ENCODE measurements around the gene KIAA1217. TPM values are rescaled to one million over a fixed set of nuclear protein-coding genes. Genes with fewer than 3 reads are reported as not detected.

The KIAA1217 gene
- total RNA-seq, 1 experiment from 2014 or later, result 7.8 TPM

- ATAC-seq (no peak), DNase-seq (ENCODE audit: low read depth, low spot score) (no peak)
- Histone ChIP-seq H3K9me3 (ENCODE audit: control insufficient read depth in 1 of 2, insufficient read depth in 1 of 2, low read depth in 1 of 2, low read length in 2 of 2) (no peaks in the 10 kb centered on the region), H4K20me1 (ENCODE audit: insufficient read depth) (no peaks in the 10 kb centered on the region), H3K9me2 (ENCODE audit: insufficient read depth) (no peaks in the 10 kb centered on the region; the same call in 1 of the 2 replicates), H3K79me2 (ENCODE audit: insufficient read depth, low read length) (no peaks in the 10 kb centered on the region), H3K4me1 (ENCODE audit: control insufficient read depth in 1 of 2, insufficient read depth in 2 of 2, low read length in 2 of 2) (0 out of 4 replicates have a peak, but pooled peaks cover 0 to 5% of the 10 kb centered on the region in 2 experiments), H3K4me2 (ENCODE audit: low read length) (no peak overlapping the region), H3K9ac (ENCODE audit: low read length) (no peak overlapping the region), H3K36me3 (ENCODE audit: control insufficient read depth in 1 of 2, insufficient read depth in 2 of 2, low read length in 2 of 2) (no peaks in the 10 kb centered on the region), H2AFZ (ENCODE audit: low read depth, low read length, poor library complexity, severe bottlenecking) (no peak overlapping the region), H3K27me3 (ENCODE audit: insufficient read depth, low read length) (peaks cover 43% of the 10 kb centered on the region), H3K27ac (ENCODE audit: low read depth, low read length) (no peak overlapping the region), H3K4me3 (replicated peaks in 1 of 2; ENCODE audit: low read depth in 1 of 2, low read length in 2 of 2) (no peak overlapping the region)
- ChIA-PET POLR2A (no interaction called here), CTCF (no interaction called here), RAD21 (ENCODE audit: low non-redundant PET in 1 of 2, low total read pairs in 2 of 2, uncharacterized antibody in 2 of 2, unreplicated experiment in 2 of 2) (no interaction called here)
- intact Hi-C loops (cut with micrococcal nuclease), result no loop called here
- no TSS peak for BruUV-seq (replicated peaks)
- no peak for TF ChIP-seq ELF1 (IDR thresholded peaks at IDR 0.05; ENCODE audit: borderline replicate concordance, low read depth)
- TF ChIP-seq, protein P1, sequence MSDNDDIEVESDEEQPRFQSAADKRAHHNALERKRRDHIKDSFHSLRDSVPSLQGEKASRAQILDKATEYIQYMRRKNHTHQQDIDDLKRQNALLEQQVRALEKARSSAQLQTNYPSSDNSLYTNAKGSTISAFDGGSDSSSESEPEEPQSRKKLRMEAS (IDR thresholded peaks at IDR 0.05), result no peak
- TF ChIP-seq JUND (IDR thresholded peaks at IDR 0.05), result no peak
- no peak for TF ChIP-seq POLR2AphosphoS5 (IDR thresholded peaks at IDR 0.05; ENCODE audit: low read depth, low read length)
Observed at GRCh38 chr10:24455447-24455846, 246.5 kb downstream of the KIAA1217 start.

- DNase-seq (ENCODE audit: low read depth, low spot score), result no peak
- RAD21 ChIA-PET (ENCODE audit: low non-redundant PET in 1 of 2, low total read pairs in 2 of 2, uncharacterized antibody in 2 of 2, unreplicated experiment in 2 of 2), result no interaction called here
- Histone ChIP-seq H3K79me2 (ENCODE audit: insufficient read depth, low read length) (no peaks in the 10 kb centered on the region), H3K9me3 (ENCODE audit: control insufficient read depth in 1 of 2, insufficient read depth in 1 of 2, low read depth in 1 of 2, low read length in 2 of 2) (no peaks in the 10 kb centered on the region), H3K36me3 (ENCODE audit: control insufficient read depth in 1 of 2, insufficient read depth in 2 of 2, low read length in 2 of 2) (no peaks in the 10 kb centered on the region), H2AFZ (ENCODE audit: low read depth, low read length, poor library complexity, severe bottlenecking) (no peak overlapping the region), H3K9me2 (ENCODE audit: insufficient read depth) (no peaks in the 10 kb centered on the region; the same call in 1 of the 2 replicates), H3K27ac (ENCODE audit: low read depth, low read length) (no peak overlapping the region), H3K27me3 (ENCODE audit: insufficient read depth, low read length) (peaks cover 36% of the 10 kb centered on the region), H3K4me1 (ENCODE audit: control insufficient read depth in 1 of 2, insufficient read depth in 2 of 2, low read length in 2 of 2) (0 out of 4 replicates have a peak, but pooled peaks cover 0 to 5% of the 10 kb centered on the region in 2 experiments), H3K4me3 (replicated peaks in 1 of 2; ENCODE audit: low read depth in 1 of 2, low read length in 2 of 2) (no peak overlapping the region), H3K9ac (ENCODE audit: low read length) (no peak overlapping the region), H4K20me1 (ENCODE audit: insufficient read depth) (no peaks in the 10 kb centered on the region), H3K4me2 (ENCODE audit: low read length) (no peak overlapping the region)
- no peak for ATAC-seq
- intact Hi-C loops (cut with micrococcal nuclease), result no loop called here
- no TSS peak for BruUV-seq (replicated peaks)
- CTCF ChIA-PET, result no interaction called here
- TF ChIP-seq SIN3A (IDR thresholded peaks at IDR 0.05; ENCODE audit: low read depth) (no peak), ATF3 (IDR thresholded peaks at IDR 0.05) (no peak), ZNF274 (IDR thresholded peaks at IDR 0.05; ENCODE audit: low read depth, low read length) (no peak), SRF (IDR thresholded peaks at IDR 0.05; ENCODE audit: low read depth) (no peak), EZH2 (IDR thresholded peaks at IDR 0.05) (no peak), RAD21 (IDR thresholded peaks at IDR 0.05; ENCODE audit: low read depth) (no peak), FOSL1 (IDR thresholded peaks at IDR 0.05; ENCODE audit: low read depth) (no peak), EZH2phosphoT487 (IDR thresholded peaks at IDR 0.05; ENCODE audit: borderline replicate concordance) (no peak), CEBPB (IDR thresholded peaks at IDR 0.05; ENCODE audit: low read depth) (no peak), ZBTB33 (IDR thresholded peaks at IDR 0.05; ENCODE audit: extremely low read depth, insufficient replicate concordance, low read length) (no peak), JUND (IDR thresholded peaks at IDR 0.05) (no peak), TCF7L2 (IDR thresholded peaks at IDR 0.05; ENCODE audit: borderline replicate concordance, extremely low read depth, insufficient read depth, insufficient read length) (no peak), EGR1 (IDR thresholded peaks at IDR 0.05; ENCODE audit: low read depth) (no peak), POLR2AphosphoS5 (IDR thresholded peaks at IDR 0.05; ENCODE audit: low read depth, low read length) (no peak), SP1 (IDR thresholded peaks at IDR 0.05; ENCODE audit: low read depth) (no peak), ZFX (IDR thresholded peaks at IDR 0.05) (no peak), ELF1 (IDR thresholded peaks at IDR 0.05; ENCODE audit: borderline replicate concordance, low read depth) (no peak), CBX3 (IDR thresholded peaks at IDR 0.05; ENCODE audit: low read depth) (no peak)
- TF ChIP-seq, protein P1 (IDR thresholded peaks at IDR 0.05), result no peak
- POLR2A ChIA-PET, result no interaction called here
Observed at GRCh38 chr10:24456322-24456721, 247.4 kb downstream of the KIAA1217 start.
